Measurements from ENCODE around the gene RNF180.
"Not testable (repeated sequence)": the region's sequence is repeated elsewhere in the genome, so short reads cannot be mapped to it uniquely, and the experiment has no call there.

The RNF180 gene

GRCh38 chr5:64180661-64181343 is 15.2 kb downstream of the RNF180 start:
- no peak for DNase-seq (ENCODE audit: low read depth in 2 of 2)

- DNase-seq (ENCODE audit: low read depth in 2 of 2), result no peak
Observed at GRCh38 chr5:64181440-64181839, 15.8 kb downstream of the RNF180 start.

GRCh38 chr5:64183956-64184355 is 18.3 kb downstream of the RNF180 start:
- no peak for DNase-seq (ENCODE audit: low read depth in 2 of 2)

GRCh38 chr5:64184832-64185231 is 19.2 kb downstream of the RNF180 start:
- DNase-seq (ENCODE audit: low read depth in 2 of 2), result no peak

GRCh38 chr5:64188776-64189175 is 23.1 kb downstream of the RNF180 start:
- no peak for DNase-seq (ENCODE audit: low read depth in 2 of 2)

- no peak for DNase-seq (ENCODE audit: low read depth in 2 of 2)
Observed at GRCh38 chr5:64190562-64191306, 25.1 kb downstream of the RNF180 start.

- DNase-seq (ENCODE audit: low read depth in 2 of 2), result no peak
Observed at GRCh38 chr5:64195981-64196380, 30.3 kb downstream of the RNF180 start.

- DNase-seq (ENCODE audit: low read depth in 2 of 2), result no peak
Observed at GRCh38 chr5:64199425-64199824, 33.8 kb downstream of the RNF180 start.

GRCh38 chr5:64201996-64202395 is 36.4 kb downstream of the RNF180 start:
- DNase-seq (ENCODE audit: low read depth in 2 of 2), result no peak

GRCh38 chr5:64206653-64207052 is 41.0 kb downstream of the RNF180 start:
- no peak for DNase-seq (ENCODE audit: low read depth in 2 of 2)

- no peak for DNase-seq (ENCODE audit: low read depth in 2 of 2)
Observed at GRCh38 chr5:64207978-64208377, 42.3 kb downstream of the RNF180 start.

GRCh38 chr5:64209353-64209752 is 43.7 kb downstream of the RNF180 start:
- no peak for DNase-seq (ENCODE audit: low read depth in 2 of 2)

- no peak for DNase-seq (ENCODE audit: low read depth in 2 of 2)
Observed at GRCh38 chr5:64210866-64211265, 45.2 kb downstream of the RNF180 start.

- no peak for DNase-seq (ENCODE audit: low read depth in 2 of 2)
Observed at GRCh38 chr5:64213011-64213410, 47.4 kb downstream of the RNF180 start.

GRCh38 chr5:64213531-64213930 is 47.9 kb downstream of the RNF180 start:
- no peak for DNase-seq (ENCODE audit: low read depth in 2 of 2)

GRCh38 chr5:64214132-64214531 is 48.5 kb downstream of the RNF180 start:
- DNase-seq (ENCODE audit: low read depth in 2 of 2), result no peak

- DNase-seq (ENCODE audit: low read depth in 2 of 2), result no peak
Observed at GRCh38 chr5:64221911-64222310, 56.3 kb downstream of the RNF180 start.

GRCh38 chr5:64225286-64225981 is 59.8 kb downstream of the RNF180 start:
- DNase-seq (ENCODE audit: low read depth in 2 of 2), result not testable (repeated sequence)

- not testable (repeated sequence) for DNase-seq (ENCODE audit: low read depth in 2 of 2)
Observed at GRCh38 chr5:64227131-64227537, 61.5 kb downstream of the RNF180 start.

GRCh38 chr5:64229163-64229774 is 63.6 kb downstream of the RNF180 start:
- DNase-seq (ENCODE audit: low read depth in 2 of 2), result no peak

- no peak for DNase-seq (ENCODE audit: low read depth in 2 of 2)
Observed at GRCh38 chr5:64260756-64261155, 95.1 kb downstream of the RNF180 start.

GRCh38 chr5:64269164-64269563 is 103.5 kb downstream of the RNF180 start:
- DNase-seq (ENCODE audit: low read depth in 2 of 2), result no peak

All from stimulated activated CD4-positive, alpha-beta T cell treated with anti-CD3 and anti-CD28 coated beads, Interleukin-12 subunit alpha, Interleukin-12 subunit beta, amount 100 ng/mL, for 24 hours (primary cell).